ENCODE measurements around the gene AAK1.
"Not testable (repeated sequence)": the region's sequence is repeated elsewhere in the genome, so short reads cannot be mapped to it uniquely, and the experiment has no call there.

Gene AAK1

DNA sequence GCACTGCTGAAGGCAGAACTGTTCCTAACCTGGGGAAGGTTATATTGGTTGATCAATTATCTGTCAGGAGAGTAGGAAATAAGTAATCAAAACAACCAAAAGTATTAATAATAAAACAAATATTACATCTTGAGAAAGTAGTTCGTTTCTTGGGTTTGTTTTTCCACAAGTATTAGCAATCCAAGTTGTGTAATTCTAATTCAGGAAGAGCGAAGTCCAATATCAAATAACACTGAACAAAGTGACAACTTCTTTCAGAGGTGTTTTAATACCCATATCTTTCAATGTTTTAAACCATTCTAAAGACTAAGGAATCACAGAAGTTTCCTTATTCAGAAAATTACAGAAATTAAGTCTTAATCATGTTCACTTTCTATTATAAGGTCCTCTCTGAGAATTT, 171.7 kb downstream of the AAK1 start:
- DNase-seq = no peak

DNA sequence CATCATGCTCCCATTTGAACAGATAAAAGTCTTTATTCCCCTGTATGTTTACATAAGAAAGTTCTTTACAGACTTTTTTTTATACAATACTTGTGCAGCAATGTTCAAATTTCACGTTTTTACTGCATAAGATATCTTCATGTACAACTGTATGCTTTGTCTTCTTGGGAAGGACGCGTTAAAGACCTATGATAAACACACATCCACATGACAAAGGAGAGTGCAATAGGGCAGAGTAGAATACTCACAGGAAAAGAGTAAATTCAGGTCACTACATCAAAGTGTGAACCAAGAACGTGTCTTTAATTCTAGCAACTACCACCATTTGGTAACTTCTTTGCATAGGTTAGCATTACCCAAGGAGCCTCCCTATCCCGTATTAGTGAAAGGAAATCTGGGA, 172.6 kb downstream of the AAK1 start:
- DNase-seq = no peak

- DNase-seq = no peak
These were observed 173.8 kb downstream of the AAK1 start for GRCh38 chr2:69469784-69470183.

DNA sequence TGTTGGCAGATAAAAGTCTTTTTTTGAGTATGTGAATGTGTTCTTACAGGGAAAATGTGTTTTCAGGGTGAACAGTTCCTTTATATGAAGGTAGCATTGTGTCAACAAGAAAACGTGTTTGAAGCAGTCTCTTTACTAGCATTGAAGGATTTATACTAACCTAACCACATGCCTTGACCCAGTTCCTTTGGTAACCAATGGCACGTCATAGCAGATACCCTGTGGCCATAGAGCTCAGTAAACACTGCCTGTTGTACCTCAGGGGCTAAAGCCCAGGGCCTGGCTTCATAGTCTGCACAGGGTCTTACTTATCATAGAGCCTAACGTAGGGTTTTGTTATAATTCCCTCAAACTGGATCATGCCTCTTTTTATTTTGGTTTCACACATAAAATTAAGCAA, 174.2 kb downstream of the AAK1 start:
- DNase-seq = no peak

- no peak for DNase-seq
These were observed 176.8 kb downstream of the AAK1 start for GRCh38 chr2:69466728-69467127.

DNA sequence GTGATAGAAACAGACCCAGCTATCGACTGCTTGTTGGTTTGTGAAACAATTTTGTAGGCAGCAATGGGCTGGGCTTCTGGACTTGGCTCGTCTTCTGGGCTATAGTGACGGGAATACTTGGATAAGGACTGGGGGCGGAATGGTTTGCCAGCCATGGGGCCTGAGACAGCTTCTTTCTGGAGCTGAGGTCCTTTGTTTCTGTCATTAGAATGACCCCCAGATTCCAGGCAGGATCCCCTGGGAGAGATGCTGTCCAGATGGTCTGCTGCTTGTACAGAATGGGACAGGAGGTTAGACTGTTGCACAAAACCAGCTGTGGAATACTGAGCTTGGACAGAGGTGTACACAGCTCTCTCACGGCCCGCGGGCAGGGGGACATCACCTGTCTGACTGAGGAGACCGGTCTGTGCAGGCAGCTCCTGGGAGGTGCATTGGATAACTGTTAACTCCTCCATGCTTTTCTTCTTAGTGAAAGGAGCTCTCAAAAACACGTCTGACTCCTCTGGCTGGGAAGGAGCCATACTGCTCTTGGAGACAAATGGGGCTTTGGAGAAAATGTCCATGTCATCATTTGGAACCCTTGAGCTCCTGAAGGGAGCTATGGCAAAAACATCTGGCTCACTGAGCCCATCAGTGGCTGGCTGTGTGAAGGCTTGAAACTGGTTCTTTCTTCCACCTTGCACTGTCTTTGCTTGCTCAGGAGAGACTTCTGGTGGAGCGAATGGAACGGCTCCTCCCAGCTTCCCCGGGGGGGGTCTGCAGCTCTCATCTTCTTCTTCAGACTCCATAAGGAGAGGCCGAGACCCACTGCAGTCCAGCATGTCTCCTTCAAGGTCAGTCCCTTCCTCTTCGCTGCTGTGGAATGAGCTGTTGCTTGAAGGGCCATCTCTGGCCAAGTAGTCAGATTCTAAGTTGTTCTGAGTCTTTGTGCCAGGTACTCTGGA, 177.8 kb downstream of the AAK1 start:
- DNase-seq = no peak

GRCh38 chr2:69464575-69464974, 179.0 kb downstream of the AAK1 start:
- DNase-seq = no peak

DNA sequence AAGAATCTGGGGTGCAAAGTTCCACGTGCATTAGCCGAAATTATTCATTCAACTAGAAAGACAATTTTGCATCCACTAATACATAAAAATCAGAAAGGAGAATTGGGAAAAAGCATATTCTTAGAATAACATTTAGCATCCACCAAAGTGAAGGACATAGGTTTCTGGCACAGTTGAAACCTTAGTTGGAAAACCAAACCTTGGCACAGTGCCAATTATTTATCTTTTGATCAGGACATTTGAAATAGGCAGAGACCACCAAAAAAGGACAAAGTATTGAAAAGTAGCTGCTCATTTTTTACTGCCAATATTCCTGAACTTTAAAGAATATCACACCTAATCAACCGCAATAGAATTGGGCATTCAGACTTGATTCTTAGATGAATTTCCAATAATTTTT, 180.8 kb downstream of the AAK1 start:
- DNase-seq = no peak

GRCh38 chr2:69461404-69461803, 182.1 kb downstream of the AAK1 start:
- DNase-seq = no peak

- DNase-seq = no peak
These were observed 183.6 kb downstream of the AAK1 start for GRCh38 chr2:69459936-69460335.

- no peak for DNase-seq
These were observed 186.5 kb downstream of the AAK1 start for GRCh38 chr2:69456950-69457445.

DNA sequence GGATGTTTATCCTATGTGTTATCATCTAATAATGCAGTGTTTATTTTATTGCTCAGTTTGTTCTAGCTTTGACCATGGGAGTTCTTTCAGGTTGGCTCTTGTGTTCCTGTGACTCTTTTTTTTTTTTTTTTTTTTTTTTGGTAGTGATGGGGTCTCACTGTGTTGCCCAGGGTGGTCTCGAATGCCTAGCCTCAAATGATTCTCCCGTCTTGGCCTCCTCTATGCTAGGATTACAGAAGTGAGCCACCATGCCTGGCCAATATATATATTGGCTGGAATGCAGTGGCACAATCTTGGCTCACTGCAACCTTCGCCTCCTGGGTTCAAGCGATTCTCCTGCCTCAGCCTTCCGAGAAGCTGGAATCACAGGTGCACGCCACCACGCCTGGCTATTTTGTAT, 187.4 kb downstream of the AAK1 start:
- no peak for DNase-seq

DNA sequence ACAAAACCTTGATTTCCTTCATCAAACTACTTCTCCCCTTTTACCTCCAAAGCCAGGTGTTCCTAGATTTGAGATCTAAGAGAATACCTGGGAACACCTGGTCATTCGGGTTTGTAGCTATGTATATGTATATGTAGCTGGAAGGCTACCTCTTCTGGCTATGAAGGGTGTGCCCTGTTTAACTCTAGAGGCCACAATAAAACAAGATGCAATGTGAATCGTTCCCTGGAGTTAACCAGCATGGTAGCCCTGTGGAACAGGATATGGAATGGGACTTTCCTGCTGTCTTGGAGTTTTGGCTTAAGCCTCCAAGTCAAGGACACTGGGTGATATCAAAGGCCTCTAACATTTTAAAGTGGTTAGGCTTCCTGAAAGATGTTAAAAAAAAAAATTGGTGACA, 188.6 kb downstream of the AAK1 start:
- DNase-seq = no peak

- no peak for DNase-seq
These were observed 189.9 kb downstream of the AAK1 start for GRCh38 chr2:69453475-69454129.

DNA sequence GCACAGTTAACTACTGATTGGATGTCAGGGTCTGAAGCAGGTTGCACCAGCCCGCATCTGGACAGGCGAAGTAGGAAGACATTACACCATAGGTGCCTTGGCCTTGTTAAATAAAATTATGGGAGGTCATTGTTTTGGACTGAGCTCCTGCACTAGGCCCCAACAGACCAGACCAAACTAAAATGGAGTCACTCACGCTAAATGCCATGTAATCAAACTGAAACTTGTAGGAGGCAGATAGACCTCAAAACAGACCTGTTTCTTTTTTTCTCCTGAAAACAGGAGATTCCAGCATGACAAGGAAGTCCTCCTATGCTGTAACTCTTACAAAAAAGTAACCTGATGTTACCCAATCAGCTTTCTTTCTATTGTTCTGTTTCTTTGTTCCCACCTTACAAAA, 190.9 kb downstream of the AAK1 start:
- no peak for DNase-seq

DNA sequence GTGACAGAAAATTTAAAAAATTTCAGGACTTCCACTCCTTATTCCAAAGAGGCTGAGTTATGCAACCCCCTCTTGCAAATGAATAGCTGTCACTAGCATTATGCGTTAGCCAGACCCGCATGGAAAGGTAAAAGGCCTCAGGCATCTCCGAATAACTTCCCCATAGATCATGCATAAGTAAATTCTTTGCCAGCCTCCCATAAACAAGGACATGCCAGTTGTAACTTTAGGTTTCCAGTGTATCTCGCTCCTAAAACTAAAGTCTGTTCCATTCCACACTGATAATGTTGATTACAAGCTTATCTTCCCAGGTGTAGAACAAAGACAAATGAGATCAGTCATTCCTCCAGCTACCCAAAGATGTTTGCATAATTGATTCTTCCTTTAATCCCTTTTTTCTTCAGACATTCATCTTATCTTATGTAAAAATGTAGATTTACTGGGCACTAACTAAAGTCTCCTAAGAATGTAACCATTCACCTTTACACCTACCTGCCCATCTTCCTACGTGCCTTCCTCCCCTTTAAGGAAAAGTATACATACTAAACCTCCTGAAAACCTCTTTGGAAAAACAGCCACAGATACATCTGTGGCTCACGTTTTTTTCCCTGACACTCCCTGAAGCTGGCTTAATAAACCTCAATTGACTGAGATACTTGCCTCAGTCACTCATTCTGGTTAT, 192.7 kb downstream of the AAK1 start:
- no peak for DNase-seq

- no peak for DNase-seq
These were observed 193.6 kb downstream of the AAK1 start for GRCh38 chr2:69449906-69450305.

DNA sequence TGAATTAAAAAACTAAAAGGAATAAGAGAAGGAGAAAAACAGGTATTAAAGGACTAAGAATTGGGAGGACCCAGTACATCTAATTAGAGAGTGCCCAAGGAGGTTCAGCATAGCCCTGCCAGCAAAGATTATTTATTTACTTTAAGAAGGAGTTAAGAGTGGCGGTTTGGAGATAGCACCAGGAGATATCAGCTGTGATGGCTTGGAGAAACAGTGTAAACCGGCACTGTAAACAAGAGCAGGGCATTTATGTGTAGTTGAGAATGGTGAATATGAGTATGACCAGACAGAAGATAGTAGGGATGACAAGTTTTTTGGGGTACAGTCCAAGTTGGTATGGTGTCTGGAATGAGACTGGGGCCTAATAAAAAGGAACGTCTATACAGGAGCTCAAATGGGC, 199.9 kb downstream of the AAK1 start:
- not testable (repeated sequence) for DNase-seq

DNA sequence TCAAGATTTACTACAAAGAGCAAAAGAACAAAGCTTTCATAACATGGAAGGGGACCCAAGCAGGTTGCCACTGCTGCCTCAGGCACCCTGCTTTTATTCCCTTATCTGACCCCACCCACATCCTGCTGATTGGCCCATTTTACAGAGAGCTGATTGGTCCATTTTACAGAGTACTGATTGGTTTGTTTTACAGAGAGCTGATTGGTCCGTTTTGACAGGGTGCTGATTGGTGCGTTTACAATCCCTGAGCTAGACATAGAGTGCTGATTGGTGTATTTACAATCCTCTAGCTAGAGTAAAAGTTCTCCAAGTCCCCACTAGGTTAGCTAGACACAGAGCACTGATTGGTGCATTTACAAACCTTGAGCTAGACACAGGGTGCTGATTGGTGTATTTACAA, 204.0 kb downstream of the AAK1 start:
- DNase-seq = not testable (repeated sequence)

DNA sequence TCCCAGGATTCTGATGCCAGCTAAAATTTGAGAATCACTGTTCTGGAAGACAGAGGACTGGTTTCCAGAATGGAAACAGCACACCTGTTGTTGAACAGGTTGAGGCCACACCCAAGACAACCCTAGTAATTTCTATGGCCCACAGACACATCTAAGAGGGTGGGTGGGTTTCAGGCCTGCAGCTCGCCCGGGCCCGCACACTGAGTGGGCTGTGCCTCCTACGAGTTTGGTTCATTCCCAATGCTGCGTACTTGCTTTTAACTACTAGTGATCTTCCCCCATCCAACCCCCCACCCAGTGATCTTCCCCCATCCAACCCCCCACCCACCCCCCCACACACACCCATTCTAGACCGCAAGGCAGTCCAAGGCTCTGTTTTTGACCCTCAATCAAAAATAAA, 205.0 kb downstream of the AAK1 start:
- DNase-seq = no peak

GRCh38 chr2:69437751-69438154, 205.8 kb downstream of the AAK1 start:
- no peak for DNase-seq

DNA sequence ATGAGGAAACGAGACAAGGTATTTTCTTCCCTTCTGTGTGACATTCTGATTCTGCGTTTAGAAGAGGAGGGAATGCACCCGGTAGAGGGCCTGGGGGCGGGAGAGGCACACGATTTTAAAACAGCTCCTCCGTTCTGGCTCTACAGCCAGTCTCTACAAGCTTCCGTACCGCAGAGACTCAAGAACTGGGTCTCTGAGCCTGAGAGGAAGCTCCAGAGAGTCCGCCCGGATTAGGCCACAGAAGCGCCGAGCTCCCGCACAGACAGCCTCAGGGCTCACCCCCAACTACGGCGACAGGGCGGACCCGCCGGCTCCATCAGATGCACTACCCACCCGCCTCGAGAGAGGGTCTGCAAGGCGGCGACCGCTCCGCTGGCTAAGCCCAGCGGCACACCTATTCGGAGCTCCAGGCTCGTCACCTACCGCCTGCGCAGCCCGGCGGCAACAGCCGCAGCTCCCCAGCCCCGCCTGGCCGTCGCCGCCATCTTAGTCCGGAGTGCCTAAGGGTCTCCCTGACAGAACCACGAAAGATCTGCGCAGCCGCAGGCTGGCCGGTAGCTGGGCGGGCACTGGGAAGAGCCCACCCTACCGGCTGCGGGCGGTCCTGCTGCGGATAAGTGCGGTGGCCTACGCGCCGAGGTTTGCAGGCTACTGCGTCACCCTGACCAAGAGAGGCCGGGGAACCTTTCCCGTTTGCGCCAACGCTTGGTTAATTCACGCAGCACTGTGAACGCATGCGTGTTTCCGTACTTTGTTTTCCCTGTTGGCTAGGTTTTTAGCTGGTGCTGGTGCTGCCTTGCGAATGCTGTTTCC, 206.4 kb downstream of the AAK1 start, which contains the start of gene NFU1:
TSS of gene NFU1 (minus strand) at position 498 of the 813 bp plus-strand sequence. CDS start at position 485, 13 bp downstream.
- peak; percentile 91 for DNase-seq

DNA sequence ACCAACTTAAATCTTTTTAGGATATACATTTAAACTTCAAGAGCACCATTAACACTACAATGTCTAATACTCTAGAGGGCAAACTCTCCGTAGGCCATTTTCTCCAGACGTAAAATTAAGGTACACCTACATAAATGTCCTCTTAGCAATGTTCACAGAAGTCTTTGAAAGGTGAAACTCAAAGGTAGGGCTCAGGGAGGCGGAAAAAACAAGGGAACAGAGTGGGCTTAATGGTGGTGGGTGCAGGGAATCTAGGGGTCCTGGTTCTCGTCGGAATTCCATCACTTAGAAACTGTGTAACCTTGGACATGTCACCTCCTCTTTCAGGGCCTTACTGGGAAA, 207.0 kb downstream of the AAK1 start:
- no peak for DNase-seq

All from amniotic stem cell (primary cell).